PFSK-1 (cell line): ENCODE data around the gene C1orf185.

Experiments used
- FOXP2 ChIP-seq: optimal IDR thresholded peaks from 2 replicates; pipeline ENCODE3; 2011; ENCODE audit warnings: borderline replicate concordance, control low read depth, inconsistent platforms; ENCODE audit not compliant: insufficient read depth; ENCODE audit errors: extremely low read length, extremely low read depth
- POLR2AphosphoS5 ChIP-seq: IDR thresholded peaks from 2 replicates; pipeline ENCODE4 v1.6.1; 2012; ENCODE audit warnings: low read depth, mild to moderate bottlenecking, control low read depth, low read length, moderate library complexity
- SIN3A ChIP-seq: IDR thresholded peaks from 2 replicates; pipeline ENCODE4 v1.6.1; 2012; ENCODE audit warnings: mild to moderate bottlenecking, low read length, moderate library complexity, borderline replicate concordance; ENCODE audit not compliant: insufficient read depth
- TAF1 ChIP-seq: IDR thresholded peaks from 2 replicates; pipeline ENCODE4 v1.6.1; 2012; ENCODE audit warnings: low read length, control low read depth, borderline replicate concordance; ENCODE audit not compliant: insufficient read depth
- TF ChIP-seq, protein P1 (sequence below), 2 experiments: IDR thresholded peaks; 2 replicates each; pipeline versions ENCODE4 v1.6.1 to v1.8.0; 2011 to 2012; ENCODE audit warnings: low read depth in 2 of 2, low read length in 2 of 2, control low read depth in 1 of 2, inconsistent platforms in 1 of 2, mild to moderate bottlenecking in 1 of 2, moderate library complexity in 1 of 2; ENCODE audit not compliant: insufficient read depth in 1 of 2

The C1orf185 gene

DNA sequence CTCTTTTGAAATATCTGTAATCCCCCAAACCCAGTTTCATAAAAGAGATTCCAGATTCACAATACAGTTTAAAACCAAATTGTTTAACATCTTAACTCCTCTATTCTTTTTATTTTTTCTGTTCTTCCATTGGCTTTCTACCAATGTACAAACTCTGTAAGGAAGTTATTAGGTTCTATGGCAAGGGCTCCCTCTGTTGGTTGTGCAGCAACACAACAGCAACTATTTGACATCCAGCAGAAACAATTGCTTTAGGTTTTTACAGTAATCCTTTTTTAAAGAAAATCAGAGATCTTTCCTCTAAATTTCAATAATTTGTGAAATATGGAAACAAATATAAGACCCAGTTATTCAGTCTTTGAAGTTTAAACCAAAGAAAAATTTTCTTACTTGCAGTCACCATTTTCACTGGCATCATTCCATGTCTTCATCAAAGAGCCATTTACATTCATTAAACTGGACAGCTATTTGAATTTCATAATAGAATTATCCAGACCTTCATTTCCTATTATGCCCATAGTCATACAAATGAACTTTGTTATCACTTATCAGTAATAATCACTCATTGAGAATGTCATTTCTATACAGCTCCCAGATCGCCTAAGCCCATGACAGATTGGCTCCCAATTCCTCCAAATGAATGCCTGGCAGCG, 87.5 kb downstream of the C1orf185 start:
- TF ChIP-seq POLR2AphosphoS5 = no peak
- TF ChIP-seq FOXP2 = no peak
- TF ChIP-seq, protein P1, sequence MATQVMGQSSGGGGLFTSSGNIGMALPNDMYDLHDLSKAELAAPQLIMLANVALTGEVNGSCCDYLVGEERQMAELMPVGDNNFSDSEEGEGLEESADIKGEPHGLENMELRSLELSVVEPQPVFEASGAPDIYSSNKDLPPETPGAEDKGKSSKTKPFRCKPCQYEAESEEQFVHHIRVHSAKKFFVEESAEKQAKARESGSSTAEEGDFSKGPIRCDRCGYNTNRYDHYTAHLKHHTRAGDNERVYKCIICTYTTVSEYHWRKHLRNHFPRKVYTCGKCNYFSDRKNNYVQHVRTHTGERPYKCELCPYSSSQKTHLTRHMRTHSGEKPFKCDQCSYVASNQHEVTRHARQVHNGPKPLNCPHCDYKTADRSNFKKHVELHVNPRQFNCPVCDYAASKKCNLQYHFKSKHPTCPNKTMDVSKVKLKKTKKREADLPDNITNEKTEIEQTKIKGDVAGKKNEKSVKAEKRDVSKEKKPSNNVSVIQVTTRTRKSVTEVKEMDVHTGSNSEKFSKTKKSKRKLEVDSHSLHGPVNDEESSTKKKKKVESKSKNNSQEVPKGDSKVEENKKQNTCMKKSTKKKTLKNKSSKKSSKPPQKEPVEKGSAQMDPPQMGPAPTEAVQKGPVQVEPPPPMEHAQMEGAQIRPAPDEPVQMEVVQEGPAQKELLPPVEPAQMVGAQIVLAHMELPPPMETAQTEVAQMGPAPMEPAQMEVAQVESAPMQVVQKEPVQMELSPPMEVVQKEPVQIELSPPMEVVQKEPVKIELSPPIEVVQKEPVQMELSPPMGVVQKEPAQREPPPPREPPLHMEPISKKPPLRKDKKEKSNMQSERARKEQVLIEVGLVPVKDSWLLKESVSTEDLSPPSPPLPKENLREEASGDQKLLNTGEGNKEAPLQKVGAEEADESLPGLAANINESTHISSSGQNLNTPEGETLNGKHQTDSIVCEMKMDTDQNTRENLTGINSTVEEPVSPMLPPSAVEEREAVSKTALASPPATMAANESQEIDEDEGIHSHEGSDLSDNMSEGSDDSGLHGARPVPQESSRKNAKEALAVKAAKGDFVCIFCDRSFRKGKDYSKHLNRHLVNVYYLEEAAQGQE (IDR thresholded peaks at IDR 0.05; ENCODE audit: insufficient read depth in 1 of 2, low read depth in 2 of 2, low read length in 2 of 2) = no peak
- TF ChIP-seq SIN3A = no peak
- TF ChIP-seq TAF1 = no peak

DNA sequence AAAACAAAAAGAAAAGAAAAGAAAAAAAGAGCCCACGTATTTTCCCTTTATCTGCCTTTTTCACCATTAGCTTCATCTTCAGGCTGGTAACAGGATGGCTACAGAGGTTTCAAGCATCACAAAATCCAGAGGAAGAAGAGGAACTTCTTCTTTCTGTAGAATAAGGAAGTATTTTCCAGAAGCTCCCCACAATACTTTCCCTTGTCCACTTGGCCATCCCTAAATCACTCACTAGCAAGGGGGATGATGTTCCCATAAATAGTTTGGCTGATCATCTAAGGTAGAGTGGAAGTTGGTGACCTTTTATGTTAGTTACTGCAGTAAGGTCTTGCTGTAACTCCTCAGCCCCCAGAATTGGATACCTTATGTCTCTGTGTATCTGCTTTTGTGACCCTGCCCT, 88.9 kb downstream of the C1orf185 start:
- TF ChIP-seq POLR2AphosphoS5 (no peak), SIN3A (no peak), TAF1 (no peak), FOXP2 (no peak)
- TF ChIP-seq, protein P1 (IDR thresholded peaks at IDR 0.05; ENCODE audit: insufficient read depth in 1 of 2, low read depth in 2 of 2, low read length in 2 of 2) = no peak

DNA sequence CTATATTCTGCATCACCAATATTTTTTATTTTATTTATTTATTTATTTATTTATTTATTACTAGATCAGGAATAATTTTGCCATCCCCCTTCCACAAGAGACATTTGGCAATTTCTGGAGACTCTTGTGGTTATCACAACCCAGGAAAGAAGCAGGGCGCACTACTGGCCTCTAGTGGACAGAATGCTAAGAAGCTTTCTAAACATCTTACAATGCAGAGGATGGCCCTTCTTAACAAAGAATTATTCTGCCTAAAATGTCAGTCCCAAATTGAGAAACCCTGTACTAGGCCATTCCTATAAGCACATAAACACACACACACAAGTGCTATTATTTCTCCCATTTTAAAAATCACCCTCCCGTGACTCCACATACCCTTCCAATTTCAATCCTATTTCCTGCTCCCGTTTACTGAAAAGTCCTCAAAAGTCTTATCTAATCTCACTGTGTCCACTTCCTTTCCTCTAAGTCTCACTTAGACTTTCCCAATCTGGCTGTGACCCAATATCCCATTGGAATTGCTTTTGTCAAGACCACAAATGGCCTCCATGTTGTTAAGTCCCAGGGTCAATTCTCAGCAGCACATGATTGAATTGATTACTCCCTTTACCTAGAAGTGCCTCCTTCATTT, 90.3 kb downstream of the C1orf185 start:
- TF ChIP-seq, protein P1 (IDR thresholded peaks at IDR 0.05; ENCODE audit: insufficient read depth in 1 of 2, low read depth in 2 of 2, low read length in 2 of 2) = no peak

DNA sequence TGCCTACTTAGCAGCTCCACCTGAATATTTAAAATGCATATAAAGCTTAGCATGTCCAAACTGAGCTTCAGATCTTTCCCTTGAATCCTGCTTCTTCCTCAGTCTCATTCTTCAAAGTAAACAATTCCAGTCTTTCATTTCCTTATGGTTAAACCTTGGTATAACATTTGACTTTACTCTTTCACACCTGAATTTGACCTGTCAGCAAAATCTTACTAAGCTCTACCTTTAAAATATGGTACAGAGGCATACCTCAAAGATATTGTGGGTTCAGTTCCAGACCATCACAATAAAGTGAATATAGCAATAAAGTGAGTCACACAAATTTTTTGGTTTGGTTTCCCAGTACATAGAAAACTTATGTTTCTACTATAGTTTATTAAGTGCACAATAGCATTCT, 91.5 kb downstream of the C1orf185 start:
- TF ChIP-seq POLR2AphosphoS5 = no peak
